Progenitor cell of endocrine pancreas (in vitro differentiated cells): ENCODE results near the gene STARD8. TPM values are rescaled to one million over a fixed set of nuclear protein-coding genes. Genes with fewer than 3 reads are reported as not detected.

Experiments used
- DNase-seq: peaks from one replicate; pipeline ENCODE4 v3.0.0; 2021; ENCODE audit warnings: low spot score; ENCODE audit not compliant: unreplicated experiment
- H3K27ac Mint-ChIP-seq: 2 replicates; pipeline ENCODE4 v1.8.0; 2021; ENCODE audit warnings: mild to moderate bottlenecking, moderate library complexity, mixed read lengths
- H3K27me3 Mint-ChIP-seq: 2 replicates; pipeline ENCODE4 v1.8.0; 2021; ENCODE audit warnings: mixed read lengths
- H3K36me3 Mint-ChIP-seq: 2 replicates; pipeline ENCODE4 v1.8.0; 2022; ENCODE audit warnings: mixed read lengths; ENCODE audit not compliant: insufficient read depth
- H3K4me1 Mint-ChIP-seq: 2 replicates; pipeline ENCODE4 v1.8.0; 2021; ENCODE audit warnings: low read depth, mixed read lengths
- H3K4me3 Mint-ChIP-seq: 2 replicates; pipeline ENCODE4 v1.8.0; 2021; ENCODE audit warnings: low read depth, mild to moderate bottlenecking, moderate library complexity, mixed read lengths
- H3K9me3 Mint-ChIP-seq: 2 replicates; pipeline ENCODE4 v1.8.0; 2021; ENCODE audit warnings: low read depth, mixed read lengths
- CTCF ChIP-seq: fragments of 200-600 bp; sonication (generic); IDR thresholded peaks from one replicate; pipeline ENCODE4 v1.5.0; 2021; ENCODE audit warnings: antibody characterized with exemption, mild to moderate bottlenecking; ENCODE audit not compliant: unreplicated experiment
- total RNA-seq: library from RNA; stranded (reverse); gene quantifications from 2 replicates; pipeline ENCODE4 v1.2.1, GENCODE V29; 2021

STARD8 gene
- total RNA-seq, 1 donor from 2014 or later, result 0.60 TPM

- Mint-ChIP-seq H3K9me3 (peaks cover 10% of the 10 kb centered on the region), H3K36me3 (peaks cover 2% of the 10 kb centered on the region), H3K4me3 (no peak overlapping the region), H3K4me1 (no peaks in the 10 kb centered on the region), H3K27me3 (no peaks in the 10 kb centered on the region), H3K27ac (no peak overlapping the region)
- TF ChIP-seq CTCF, result no peak
- no peak for DNase-seq
Observed at GRCh38 chrX:68631336-68631735, 16.1 kb upstream of the STARD8 start.

GRCh38 chrX:68632491-68632890 lies 15.0 kb upstream of the STARD8 start:
- no peak for DNase-seq
- TF ChIP-seq CTCF, result no peak
- H3K27ac Mint-ChIP-seq, result no peak overlapping the region
- H3K36me3 Mint-ChIP-seq, result peaks cover 2% of the 10 kb centered on the region
- H3K4me3 Mint-ChIP-seq, result no peak overlapping the region
- no peaks in the 10 kb centered on the region for H3K4me1 Mint-ChIP-seq
- H3K27me3 Mint-ChIP-seq, result no peaks in the 10 kb centered on the region
- peaks cover 11% of the 10 kb centered on the region for H3K9me3 Mint-ChIP-seq

GRCh38 chrX:68633981-68634380 lies 13.5 kb upstream of the STARD8 start:
- no peak for DNase-seq
- H3K9me3 Mint-ChIP-seq, result peaks cover 10% of the 10 kb centered on the region
- H3K27ac Mint-ChIP-seq, result no peak overlapping the region
- H3K4me3 Mint-ChIP-seq, result no peak overlapping the region
- no peaks in the 10 kb centered on the region for H3K4me1 Mint-ChIP-seq
- no peak for TF ChIP-seq CTCF
- no peaks in the 10 kb centered on the region for H3K36me3 Mint-ChIP-seq
- no peaks in the 10 kb centered on the region for H3K27me3 Mint-ChIP-seq

GRCh38 chrX:68634649-68635227 lies 12.7 kb upstream of the STARD8 start:
- no peaks in the 10 kb centered on the region for H3K27me3 Mint-ChIP-seq
- H3K36me3 Mint-ChIP-seq, result no peaks in the 10 kb centered on the region
- no peak overlapping the region for H3K27ac Mint-ChIP-seq
- peaks cover 6% of the 10 kb centered on the region for H3K9me3 Mint-ChIP-seq
- H3K4me3 Mint-ChIP-seq, result no peak overlapping the region
- TF ChIP-seq CTCF, result no peak
- DNase-seq, result no peak
- H3K4me1 Mint-ChIP-seq, result no peaks in the 10 kb centered on the region

- Mint-ChIP-seq H3K27me3 (no peaks in the 10 kb centered on the region), H3K4me1 (no peaks in the 10 kb centered on the region), H3K4me3 (no peak overlapping the region), H3K36me3 (no peaks in the 10 kb centered on the region), H3K9me3 (peaks cover 3% of the 10 kb centered on the region), H3K27ac (no peak overlapping the region)
- no peak for TF ChIP-seq CTCF
- DNase-seq, result no peak
Observed at GRCh38 chrX:68640661-68641060, 6.8 kb upstream of the STARD8 start.
